Osteocyte (in vitro differentiated cells): ENCODE data around the gene HIP1. TPM values are rescaled to one million over a fixed set of nuclear protein-coding genes. Genes with fewer than 3 reads are reported as not detected.

Source experiments
- DNase-seq: peaks from one replicate; pipeline ENCODE4 v3.0.0; 2021; ENCODE audit warnings: mixed read lengths; ENCODE audit not compliant: unreplicated experiment; ENCODE audit errors: extremely low spot score
- H3K27ac Mint-ChIP-seq: one replicate; pipeline ENCODE4 v1.8.0; 2021; ENCODE audit warnings: mild to moderate bottlenecking, mixed read lengths; ENCODE audit not compliant: unreplicated experiment
- H3K27me3 Mint-ChIP-seq: one replicate; pipeline ENCODE4 v1.8.0; 2021; ENCODE audit warnings: mixed read lengths; ENCODE audit not compliant: unreplicated experiment
- H3K36me3 Mint-ChIP-seq: one replicate; pipeline ENCODE4 v1.8.0; 2021; ENCODE audit warnings: mixed read lengths; ENCODE audit not compliant: unreplicated experiment
- H3K4me1 Mint-ChIP-seq: one replicate; pipeline ENCODE4 v1.8.0; 2021; ENCODE audit warnings: mixed read lengths; ENCODE audit not compliant: unreplicated experiment
- H3K4me3 Mint-ChIP-seq: one replicate; pipeline ENCODE4 v1.8.0; 2021; ENCODE audit warnings: mild to moderate bottlenecking, moderate library complexity, mixed read lengths; ENCODE audit not compliant: unreplicated experiment
- H3K9me3 Mint-ChIP-seq: one replicate; pipeline ENCODE4 v1.8.0; 2021; ENCODE audit warnings: mixed read lengths; ENCODE audit not compliant: unreplicated experiment
- CTCF ChIP-seq: fragments of 200-600 bp; sonication (generic); IDR thresholded peaks from 2 replicates; pipeline ENCODE4 v1.5.0; 2021; ENCODE audit warnings: antibody characterized with exemption, mild to moderate bottlenecking, moderate library complexity
- total RNA-seq: library from RNA; stranded (reverse); gene quantifications from 2 replicates; pipeline ENCODE4 v1.2.1, GENCODE V29; 2021

The HIP1 gene
- total RNA-seq, 1 donor from 2014 or later = 55.3 TPM

DNA sequence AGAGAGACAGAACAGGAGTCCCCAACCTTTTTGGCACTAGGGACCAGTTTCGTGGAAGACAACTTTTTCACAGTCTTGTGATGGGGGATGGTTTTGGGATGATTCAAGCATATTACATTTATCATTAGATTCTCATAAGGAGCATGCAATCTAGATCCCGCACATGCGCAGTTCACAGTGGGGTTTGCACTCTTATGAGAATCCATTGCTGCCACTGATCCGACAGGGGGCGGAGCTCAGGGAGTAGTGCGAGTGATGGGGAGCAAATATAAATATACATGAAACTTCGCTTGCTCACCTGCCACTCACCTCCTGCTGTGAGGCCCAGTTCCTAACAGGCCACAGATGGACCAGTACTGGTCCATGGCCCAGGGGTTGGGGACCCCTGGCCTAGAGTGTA, 19.1 kb upstream of the HIP1 start:
- Mint-ChIP-seq H3K27me3 (no peaks in the 10 kb centered on the region), H3K36me3 (no peaks in the 10 kb centered on the region), H3K27ac (no peak overlapping the region), H3K4me3 (no peak overlapping the region), H3K9me3 (no peaks in the 10 kb centered on the region), H3K4me1 (peaks cover 12% of the 10 kb centered on the region)
- TF ChIP-seq CTCF = no peak
- DNase-seq = no peak

GRCh38 chr7:75756991-75757676, 18.4 kb upstream of the HIP1 start:
- no peaks in the 10 kb centered on the region for H3K36me3 Mint-ChIP-seq
- H3K9me3 Mint-ChIP-seq = no peaks in the 10 kb centered on the region
- no peak for DNase-seq
- peak; percentile 57 for TF ChIP-seq CTCF
- H3K27ac Mint-ChIP-seq = no peak overlapping the region
- no peaks in the 10 kb centered on the region for H3K27me3 Mint-ChIP-seq
- peaks cover 9% of the 10 kb centered on the region for H3K4me1 Mint-ChIP-seq
- H3K4me3 Mint-ChIP-seq = no peak overlapping the region

DNA sequence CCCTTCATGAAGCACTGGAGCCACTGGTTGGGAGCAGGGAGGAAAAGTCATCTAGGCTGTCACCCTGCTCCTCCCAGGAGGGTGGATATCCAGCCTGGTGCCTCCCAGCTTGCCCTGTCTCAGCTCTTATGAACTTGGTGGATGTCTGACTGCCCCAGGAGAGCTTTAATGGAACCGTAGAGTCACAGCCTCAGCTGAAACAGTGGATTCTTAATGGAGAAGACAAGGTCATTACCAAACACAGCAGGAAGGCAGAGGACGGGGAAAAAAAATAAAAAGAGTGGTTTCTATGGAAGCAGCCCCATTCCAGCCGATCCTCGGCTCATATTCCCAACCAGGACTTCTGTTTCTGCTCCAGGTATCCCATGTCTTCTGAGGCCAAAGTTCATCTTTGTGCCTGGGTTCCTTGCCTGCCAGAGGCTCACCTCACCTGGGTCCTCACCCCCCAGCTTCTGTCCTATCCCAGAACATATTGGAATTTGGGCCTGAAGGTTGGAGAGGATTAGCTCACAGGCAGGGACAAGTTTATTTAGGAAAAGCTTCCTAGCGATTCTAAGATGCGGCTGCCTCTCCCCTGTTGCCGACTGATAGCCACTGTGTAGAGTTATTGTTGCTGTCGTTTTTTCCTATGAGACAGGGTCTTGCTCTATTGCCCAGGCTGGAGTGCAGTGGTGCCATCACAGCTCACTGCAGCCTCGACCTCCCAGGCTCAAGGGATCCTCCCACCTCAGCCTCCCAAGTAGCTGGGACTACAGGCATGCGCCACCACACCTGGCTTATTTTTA, 17.7 kb upstream of the HIP1 start:
- no peak overlapping the region for H3K4me3 Mint-ChIP-seq
- DNase-seq = no peak
- H3K4me1 Mint-ChIP-seq = peaks cover 9% of the 10 kb centered on the region
- no peaks in the 10 kb centered on the region for H3K27me3 Mint-ChIP-seq
- H3K36me3 Mint-ChIP-seq = no peaks in the 10 kb centered on the region
- TF ChIP-seq CTCF = no peak
- H3K9me3 Mint-ChIP-seq = no peaks in the 10 kb centered on the region
- no peak overlapping the region for H3K27ac Mint-ChIP-seq

DNA sequence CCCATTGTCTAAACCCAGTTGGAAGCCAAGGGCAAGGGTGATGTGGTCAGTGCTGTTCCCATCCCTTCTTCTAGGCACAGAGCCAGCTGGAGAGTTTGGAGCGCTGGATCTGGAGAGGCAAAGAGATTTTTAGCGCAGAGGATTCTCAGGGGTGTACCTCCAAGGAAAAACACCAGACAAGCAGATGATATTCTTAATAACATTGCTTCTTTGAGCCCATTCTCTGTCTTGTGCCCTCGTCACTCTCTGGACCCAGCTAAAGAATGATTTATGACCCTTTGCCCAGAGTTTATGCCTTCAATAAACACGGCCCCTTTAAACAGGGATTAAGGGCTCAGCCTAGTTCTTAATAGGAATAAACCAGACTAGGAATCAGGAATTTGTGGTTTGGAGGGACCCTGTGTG, 4.7 kb upstream of the HIP1 start:
- Mint-ChIP-seq H3K36me3 (peaks cover 1% of the 10 kb centered on the region), H3K27ac (no peak overlapping the region), H3K4me3 (no peak overlapping the region), H3K9me3 (no peaks in the 10 kb centered on the region), H3K27me3 (peaks cover 2% of the 10 kb centered on the region), H3K4me1 (peaks cover 16% of the 10 kb centered on the region)
- DNase-seq = no peak
- no peak for TF ChIP-seq CTCF

DNA sequence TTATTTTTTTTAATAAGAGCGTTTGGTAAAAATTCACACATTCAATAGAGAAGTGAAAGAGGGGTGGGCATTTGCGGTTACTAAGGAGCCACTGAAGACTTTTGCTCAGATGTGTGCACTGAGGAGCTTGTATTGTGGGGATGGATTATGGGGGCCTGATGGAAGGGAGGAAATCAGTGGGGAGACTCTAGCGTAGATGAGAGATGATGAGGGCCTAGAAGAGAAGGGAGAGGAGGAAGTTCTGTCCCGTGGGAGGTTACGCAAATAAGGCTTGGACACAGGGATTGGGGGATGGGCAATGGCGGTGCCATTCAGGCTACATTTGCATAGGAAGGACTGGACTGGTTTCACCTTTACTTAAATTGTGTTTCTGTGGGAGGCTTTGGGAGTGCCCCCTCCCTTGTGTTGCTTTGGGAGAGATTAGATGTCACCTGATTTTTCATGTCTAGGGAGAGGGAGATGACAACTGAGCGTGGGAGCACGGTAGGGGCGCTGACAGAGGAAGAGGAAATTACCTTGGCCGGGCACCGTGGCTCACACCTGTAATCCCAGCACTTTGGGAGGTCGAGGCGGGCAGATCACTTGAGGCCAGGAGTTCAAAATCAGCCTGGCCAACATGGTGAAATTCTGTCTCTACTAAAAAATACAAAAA, 2.2 kb upstream of the HIP1 start:
- H3K4me3 Mint-ChIP-seq = no peak overlapping the region
- no peak for TF ChIP-seq CTCF
- H3K27me3 Mint-ChIP-seq = peaks cover 2% of the 10 kb centered on the region
- H3K9me3 Mint-ChIP-seq = no peaks in the 10 kb centered on the region
- H3K36me3 Mint-ChIP-seq = peaks cover 4% of the 10 kb centered on the region
- H3K27ac Mint-ChIP-seq = no peak overlapping the region
- H3K4me1 Mint-ChIP-seq = peaks cover 36% of the 10 kb centered on the region
- DNase-seq = no peak
